HEK293T (cell line): ENCODE measurements around the gene BEND5.

Experiments
- CTCF ChIA-PET: fragments of 350-600 bp; formaldehyde crosslinking; extraction: SDS; loops from one replicate; lab custom pipeline; 2021; ENCODE audit warnings: antibody characterized with exemption, inconsistent platforms; lab: Yijun Ruan, JAX
- POLR2A ChIA-PET: fragments of 350-600 bp; formaldehyde crosslinking; extraction: SDS; loops from one replicate; lab custom pipeline; 2020; ENCODE audit warnings: antibody characterized with exemption, inconsistent platforms; lab: Yijun Ruan, JAX
- DNase-seq: peaks from one replicate; pipeline ENCODE4 v3.0.0; 2012; ENCODE audit warnings: mixed read lengths; ENCODE audit errors: extremely low spot score
- ARNT ChIP-seq: fragments of 450-650 bp; IDR thresholded peaks from 2 replicates; pipeline ENCODE4 v1.6.1; 2017; ENCODE audit warnings: mild to moderate bottlenecking
- BHLHE40 ChIP-seq: fragments of 450-650 bp; IDR thresholded peaks from 2 replicates; pipeline ENCODE4 v1.6.1; 2016; ENCODE audit warnings: mild to moderate bottlenecking, moderate library complexity, borderline replicate concordance
- CTBP1 ChIP-seq: fragments of 450-650 bp; IDR thresholded peaks from 2 replicates; pipeline ENCODE4 v1.6.1; 2016; ENCODE audit warnings: borderline replicate concordance
- ELF4 ChIP-seq: fragments of 450-650 bp; IDR thresholded peaks from 2 replicates; pipeline ENCODE4 v1.6.1; 2017; ENCODE audit warnings: antibody characterized with exemption
- FOXA1 ChIP-seq: fragments of 450-650 bp; IDR thresholded peaks from 2 replicates; pipeline ENCODE4 v1.6.1; 2016; ENCODE audit warnings: mild to moderate bottlenecking
- FOXK2 ChIP-seq: fragments of 450-650 bp; IDR thresholded peaks from 2 replicates; pipeline ENCODE4 v1.6.1; 2016; ENCODE audit warnings: mild to moderate bottlenecking
- FOXM1 ChIP-seq: fragments of 450-650 bp; IDR thresholded peaks from 2 replicates; pipeline ENCODE4 v1.6.1; 2017; ENCODE audit warnings: mild to moderate bottlenecking, borderline replicate concordance
- HDGF ChIP-seq: fragments of 450-650 bp; IDR thresholded peaks from 2 replicates; pipeline ENCODE4 v1.6.1; 2017; ENCODE audit warnings: antibody characterized with exemption, borderline replicate concordance
- L3MBTL2 ChIP-seq: fragments of 450-650 bp; conservative IDR thresholded peaks from 2 replicates; pipeline ENCODE4 v1.6.1; 2016; ENCODE audit warnings: mild to moderate bottlenecking
- LEF1 ChIP-seq: fragments of 450-650 bp; IDR thresholded peaks from 2 replicates; pipeline ENCODE4 v1.6.1; 2017; ENCODE audit warnings: mild to moderate bottlenecking, borderline replicate concordance
- NFRKB ChIP-seq: fragments of 450-650 bp; IDR thresholded peaks from 2 replicates; pipeline ENCODE4 v1.6.1; 2016; ENCODE audit warnings: mild to moderate bottlenecking, moderate library complexity
- SP1 ChIP-seq: fragments of 450-650 bp; IDR thresholded peaks from 2 replicates; pipeline ENCODE4 v1.6.1; 2017
- SUZ12 ChIP-seq: fragments of 450-650 bp; IDR thresholded peaks from 2 replicates; pipeline ENCODE4 v1.6.1; 2016; ENCODE audit warnings: mild to moderate bottlenecking
- TARDBP ChIP-seq: fragments of 450-650 bp; IDR thresholded peaks from 2 replicates; pipeline ENCODE4 v1.6.1; 2016
- ZNF384 ChIP-seq: fragments of 450-650 bp; IDR thresholded peaks from 2 replicates; pipeline ENCODE4 v1.6.1; 2016
- TF ChIP-seq, protein P1 (sequence below): fragments of 450-650 bp; IDR thresholded peaks from 2 replicates; pipeline ENCODE4 v1.6.1; 2016

Gene BEND5

DNA sequence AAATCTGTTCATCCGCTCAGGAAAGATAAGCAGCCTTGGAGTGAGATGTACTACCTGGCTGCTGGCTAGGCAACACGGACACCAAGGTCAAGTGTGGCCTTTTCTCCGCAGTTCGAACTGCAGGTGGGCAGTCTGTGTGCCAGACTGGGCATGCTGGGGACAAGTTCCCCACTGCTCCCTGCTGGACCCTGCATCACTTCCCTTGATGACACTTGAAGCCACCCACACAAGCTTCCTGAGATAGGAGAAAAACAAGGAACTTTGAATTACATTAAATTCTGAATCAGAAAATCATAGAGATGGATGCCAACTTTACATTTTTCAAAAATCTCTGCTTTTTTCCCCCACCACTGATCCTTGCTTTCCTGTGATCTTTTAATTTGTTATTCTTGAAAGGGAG lies 38.3 kb downstream of the BEND5 start:
- ChIA-PET POLR2A (no interaction called here), CTCF (no interaction called here)
- TF ChIP-seq, protein P1, sequence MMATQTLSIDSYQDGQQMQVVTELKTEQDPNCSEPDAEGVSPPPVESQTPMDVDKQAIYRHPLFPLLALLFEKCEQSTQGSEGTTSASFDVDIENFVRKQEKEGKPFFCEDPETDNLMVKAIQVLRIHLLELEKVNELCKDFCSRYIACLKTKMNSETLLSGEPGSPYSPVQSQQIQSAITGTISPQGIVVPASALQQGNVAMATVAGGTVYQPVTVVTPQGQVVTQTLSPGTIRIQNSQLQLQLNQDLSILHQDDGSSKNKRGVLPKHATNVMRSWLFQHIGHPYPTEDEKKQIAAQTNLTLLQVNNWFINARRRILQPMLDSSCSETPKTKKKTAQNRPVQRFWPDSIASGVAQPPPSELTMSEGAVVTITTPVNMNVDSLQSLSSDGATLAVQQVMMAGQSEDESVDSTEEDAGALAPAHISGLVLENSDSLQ, result no peak
- no peak for TF ChIP-seq SP1
- no peak for TF ChIP-seq L3MBTL2
- no peak for TF ChIP-seq FOXK2
- no peak for TF ChIP-seq BHLHE40
- DNase-seq, result no peak

DNA sequence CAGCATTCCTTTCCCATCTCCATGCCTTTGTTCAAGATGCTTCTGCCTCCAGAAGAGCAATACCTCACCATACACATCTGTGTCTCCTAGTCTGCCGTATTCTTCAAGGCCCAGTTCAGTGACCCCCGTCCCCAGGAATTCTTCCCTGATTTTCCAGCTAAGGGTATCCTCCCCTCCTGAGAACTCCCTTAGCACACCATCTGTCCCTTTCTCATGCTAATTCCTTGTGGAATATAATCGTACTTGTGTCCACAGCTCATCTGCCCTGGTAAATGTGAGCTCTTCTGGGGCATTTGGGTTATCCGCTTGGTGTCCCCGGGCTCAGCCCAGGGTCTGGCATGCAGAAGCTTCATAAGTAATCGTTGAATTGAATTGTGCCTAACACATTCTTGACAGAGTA lies 40.9 kb downstream of the BEND5 start:
- POLR2A ChIA-PET, result no interaction called here
- DNase-seq, result no peak
- CTCF ChIA-PET, result no interaction called here
- TF ChIP-seq, protein P1, result no peak
- TF ChIP-seq TARDBP (no peak), SP1 (no peak), FOXM1 (no peak), ELF4 (no peak), NFRKB (no peak), L3MBTL2 (no peak), CTBP1 (no peak), LEF1 (no peak), FOXK2 (no peak), BHLHE40 (no peak), ARNT (no peak), SUZ12 (no peak), FOXA1 (no peak), HDGF (no peak), ZNF384 (no peak)

DNA sequence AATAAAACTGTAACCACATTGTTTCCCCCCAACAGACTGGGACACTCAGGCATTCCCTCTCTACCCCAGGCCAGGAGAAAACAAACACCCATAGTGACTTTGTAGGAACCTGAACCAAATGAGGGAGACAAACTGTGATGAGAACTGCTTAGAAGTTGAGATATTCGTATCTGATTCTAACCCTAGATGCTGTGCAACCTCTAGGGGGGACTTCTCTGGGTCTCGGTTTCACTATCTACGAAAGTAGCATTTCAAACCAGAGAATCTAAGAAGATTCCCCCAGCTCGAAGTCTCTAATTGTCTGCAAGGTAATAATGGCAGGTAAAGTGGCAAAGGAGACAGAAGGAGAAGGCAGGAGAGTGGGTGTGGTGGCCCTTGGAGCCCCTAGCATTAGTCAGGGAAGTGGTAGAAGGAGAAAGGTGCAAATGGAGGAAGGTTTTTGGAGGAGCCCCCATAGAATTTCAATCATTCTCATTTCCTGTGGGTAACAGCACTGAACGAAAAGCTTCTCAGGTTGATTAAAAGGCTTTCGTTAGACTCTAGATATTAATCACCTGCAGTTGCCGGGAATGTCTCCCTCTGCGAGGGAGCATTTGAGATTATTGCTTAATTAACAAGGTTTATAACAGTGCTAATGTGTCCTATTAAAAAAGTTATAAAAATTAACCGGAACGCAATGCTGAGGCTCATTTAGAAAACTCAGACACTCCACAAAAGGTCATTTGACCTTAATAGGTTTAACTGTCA lies 46.4 kb downstream of the BEND5 start:
- TF ChIP-seq LEF1, result no peak
- TF ChIP-seq SUZ12, result no peak
- TF ChIP-seq CTBP1, result no peak
- no peak for TF ChIP-seq SP1
- no peak for TF ChIP-seq FOXK2
- no peak for TF ChIP-seq L3MBTL2
- TF ChIP-seq ZNF384, result no peak
- no peak for TF ChIP-seq TARDBP
- TF ChIP-seq ARNT, result no peak
- no peak for TF ChIP-seq HDGF
- TF ChIP-seq BHLHE40, result no peak
- TF ChIP-seq FOXA1, result no peak
- TF ChIP-seq ELF4, result no peak
- TF ChIP-seq FOXM1, result no peak
- TF ChIP-seq, protein P1, result no peak
- ChIA-PET POLR2A (no interaction called here), CTCF (no interaction called here)
- no peak for DNase-seq

DNA sequence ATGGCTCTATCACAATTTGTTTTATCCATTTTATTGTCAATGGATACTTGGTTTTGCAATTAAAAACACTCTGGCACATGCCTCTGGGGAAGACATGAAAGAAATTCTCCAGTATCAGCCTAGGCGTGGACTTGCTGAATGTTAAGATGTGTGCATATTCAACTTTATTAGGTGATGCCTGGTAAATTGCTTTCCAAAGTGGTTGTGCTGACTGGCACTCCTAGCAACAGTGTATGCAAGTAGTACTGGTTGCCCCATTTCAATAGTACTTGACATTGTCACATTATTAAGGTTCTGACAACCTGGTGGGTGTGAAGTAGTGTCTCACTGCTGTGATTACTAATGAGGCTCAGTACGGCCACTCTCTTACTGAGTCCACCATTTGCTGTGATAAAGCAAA lies 48.1 kb downstream of the BEND5 start:
- no peak for TF ChIP-seq FOXA1
- no peak for TF ChIP-seq CTBP1
- TF ChIP-seq ZNF384, result no peak
- TF ChIP-seq TARDBP, result no peak
- TF ChIP-seq L3MBTL2, result no peak
- no peak for TF ChIP-seq SP1
- TF ChIP-seq ELF4, result no peak
- no peak for TF ChIP-seq FOXK2
- no peak for TF ChIP-seq NFRKB
- CTCF ChIA-PET, result no interaction called here
- no peak for DNase-seq
- POLR2A ChIA-PET, result no interaction called here

DNA sequence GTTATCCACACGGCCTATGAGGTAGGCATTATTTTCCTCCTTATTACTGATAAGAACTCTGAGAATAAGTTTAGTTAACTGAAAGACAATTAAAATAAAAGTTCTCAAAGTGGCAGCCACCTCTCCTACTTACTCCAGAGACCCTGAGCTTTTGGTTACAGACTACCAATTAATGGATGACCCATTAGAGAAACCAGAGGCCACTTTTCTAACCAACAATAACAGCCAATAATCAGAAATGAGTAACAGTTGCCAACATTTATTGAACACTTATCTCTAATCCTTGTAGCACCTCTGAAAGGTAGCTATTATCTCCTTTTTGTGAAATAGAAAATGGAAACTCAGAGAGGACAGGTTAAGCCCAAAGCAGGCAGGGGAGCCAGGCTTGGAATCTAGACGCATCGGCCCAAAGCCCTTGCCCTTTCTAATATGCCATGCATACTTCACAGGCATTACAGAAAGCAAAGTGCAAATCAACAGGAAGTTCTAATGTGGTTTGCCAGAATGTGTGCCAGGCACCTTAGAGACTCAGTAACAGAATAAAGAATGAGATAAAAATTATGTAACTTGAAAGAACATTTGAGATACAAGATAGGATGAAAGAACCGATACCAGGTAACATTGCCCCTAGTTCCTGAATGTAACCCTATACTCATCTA lies 50.0 kb downstream of the BEND5 start:
- ChIA-PET CTCF (no interaction called here), POLR2A (no interaction called here)
- TF ChIP-seq L3MBTL2 (no peak), NFRKB (no peak), HDGF (no peak), FOXM1 (no peak), LEF1 (no peak), CTBP1 (no peak), FOXA1 (no peak), SUZ12 (no peak), SP1 (no peak), ZNF384 (no peak), TARDBP (no peak), ELF4 (no peak), BHLHE40 (no peak), FOXK2 (no peak), ARNT (no peak)
- TF ChIP-seq, protein P1, result no peak
- no peak for DNase-seq

DNA sequence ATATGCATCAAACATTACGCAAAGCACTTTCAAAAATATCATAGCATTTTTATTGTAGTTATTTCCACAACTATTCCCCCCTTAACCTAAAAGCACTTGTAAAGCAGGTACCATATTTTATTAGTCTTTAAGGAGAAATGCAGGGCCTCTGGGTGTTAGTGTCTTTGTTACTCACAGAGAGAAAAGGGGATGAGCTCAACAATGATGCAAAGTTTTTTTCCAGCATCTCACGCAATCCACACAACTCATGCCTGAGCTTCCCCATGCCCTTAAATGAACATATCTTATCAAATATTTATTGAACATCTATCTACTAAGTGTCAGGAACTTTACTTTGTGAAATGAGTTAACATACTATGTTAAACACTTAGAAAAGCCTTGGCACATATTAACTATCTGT lies 50.6 kb downstream of the BEND5 start:
- ChIA-PET CTCF (no interaction called here), POLR2A (no interaction called here)
- DNase-seq, result no peak
- no peak for TF ChIP-seq FOXM1
- TF ChIP-seq LEF1, result no peak
- TF ChIP-seq ELF4, result no peak
- TF ChIP-seq CTBP1, result no peak
- no peak for TF ChIP-seq ARNT
- TF ChIP-seq TARDBP, result no peak
- no peak for TF ChIP-seq L3MBTL2
- no peak for TF ChIP-seq HDGF
- no peak for TF ChIP-seq NFRKB
